HepG2 (cell line): Measurements from ENCODE around the gene NAPSA. TPM values are rescaled to one million over a fixed set of nuclear protein-coding genes. Genes with fewer than 3 reads are reported as not detected.

Source experiments
- ADNP ChIP-seq: sonication (generic); formaldehyde crosslinking; IDR thresholded peaks from 2 replicates; pipeline ENCODE4 v1.4.0; 2020; ENCODE audit warnings: missing genetic modification reagents
- CREB3 ChIP-seq: sonication (generic); formaldehyde crosslinking; IDR thresholded peaks from 2 replicates; pipeline ENCODE4 v1.5.0; 2020; ENCODE audit warnings: missing genetic modification reagents
- ETS1 ChIP-seq: sonication (generic); formaldehyde crosslinking; IDR thresholded peaks from 2 replicates; pipeline ENCODE4 v1.4.0; 2020; ENCODE audit warnings: missing genetic modification reagents
- GTF3A ChIP-seq: sonication (generic); formaldehyde crosslinking; conservative IDR thresholded peaks from 2 replicates; pipeline ENCODE4 v1.4.0; 2020; ENCODE audit warnings: mild to moderate bottlenecking, missing genetic modification reagents
- HIVEP1 ChIP-seq: sonication (generic); formaldehyde crosslinking; IDR thresholded peaks from 2 replicates; pipeline ENCODE4 v1.4.0; 2020; ENCODE audit warnings: mild to moderate bottlenecking, missing genetic modification reagents
- MED13 ChIP-seq: sonication (generic); formaldehyde crosslinking; IDR thresholded peaks from 2 replicates; pipeline ENCODE4 v1.5.0; 2020; ENCODE audit warnings: missing genetic modification reagents
- RXRB ChIP-seq: IDR thresholded peaks from 2 replicates; pipeline ENCODE4 v1.6.1; 2016; ENCODE audit warnings: borderline replicate concordance, missing genetic modification reagents, missing compliant biosample characterization
- SKI ChIP-seq: fragments of 450-650 bp; IDR thresholded peaks from one replicate; pipeline ENCODE4 v1.6.1; 2018; ENCODE audit warnings: mild to moderate bottlenecking; ENCODE audit not compliant: partially characterized antibody
- ZBTB20 ChIP-seq: sonication (generic); formaldehyde crosslinking; IDR thresholded peaks from 2 replicates; pipeline ENCODE4 v1.8.1; 2023; ENCODE audit warnings: missing genetic modification reagents, low read depth, mild to moderate bottlenecking, borderline replicate concordance
- ZNF121 ChIP-seq: sonication (generic); formaldehyde crosslinking; IDR thresholded peaks from 2 replicates; pipeline ENCODE4 v1.5.0; 2020; ENCODE audit warnings: mild to moderate bottlenecking, missing genetic modification reagents
- ZNF263 ChIP-seq: sonication (generic); formaldehyde crosslinking; IDR thresholded peaks from 2 replicates; pipeline ENCODE4 v1.4.0; 2020; ENCODE audit warnings: missing genetic modification reagents
- ZNF274 ChIP-seq: sonication (generic); formaldehyde crosslinking; IDR thresholded peaks from 2 replicates; pipeline ENCODE4 v1.5.1; 2020; ENCODE audit warnings: mild to moderate bottlenecking, missing genetic modification reagents
- ZNF318 ChIP-seq: sonication (generic); formaldehyde crosslinking; IDR thresholded peaks from 2 replicates; pipeline ENCODE4 v1.4.0; 2020; ENCODE audit warnings: mild to moderate bottlenecking, missing genetic modification reagents
- ZNF513 ChIP-seq: sonication (generic); formaldehyde crosslinking; conservative IDR thresholded peaks from 2 replicates; pipeline ENCODE4 v1.5.0; 2020; ENCODE audit warnings: missing genetic modification reagents
- ZNF547 ChIP-seq: sonication (generic); formaldehyde crosslinking; IDR thresholded peaks from 2 replicates; pipeline ENCODE4 v1.5.1; 2020; ENCODE audit warnings: mild to moderate bottlenecking, missing genetic modification reagents
- ZNF782 ChIP-seq: sonication (generic); formaldehyde crosslinking; IDR thresholded peaks from 2 replicates; pipeline ENCODE4 v1.4.0; 2020; ENCODE audit warnings: missing genetic modification reagents, mild to moderate bottlenecking, borderline replicate concordance
- ZNF83 ChIP-seq: sonication (generic); formaldehyde crosslinking; IDR thresholded peaks from 2 replicates; pipeline ENCODE4 v1.4.0; 2020; ENCODE audit warnings: missing genetic modification reagents, mild to moderate bottlenecking, borderline replicate concordance
- ZSCAN22 ChIP-seq: sonication (generic); formaldehyde crosslinking; IDR thresholded peaks from 2 replicates; pipeline ENCODE4 v1.4.0; 2020; ENCODE audit warnings: mild to moderate bottlenecking, missing genetic modification reagents
- polyA plus RNA-seq, 8 experiments: library from polyadenylated mRNA; depleted of rRNA in 3 of 8; stranded (reverse) in 7 of 8; unstranded in 1 of 8; fragments of >200 nt; fragmentation: Illumina TruSeq in 4 of 8; extraction: Trizol in 4 of 8; gene quantifications; 2 replicates each; pipeline versions ENCODE4 v1.2.1 to v1.2.3, GENCODE V29; 2011 to 2016; ENCODE audit warnings: low read depth in 4 of 8, missing spikeins in 1 of 8, mixed read lengths in 1 of 8; ENCODE audit not compliant: insufficient read depth in 1 of 8
- total RNA-seq, 5 experiments: library from RNA; depleted of rRNA; stranded (reverse); fragments of >200 nt; fragmentation: Illumina TruSeq; extraction: Trizol; gene quantifications; 2 replicates each; pipeline ENCODE4 v1.2.3, GENCODE V29; 2016; ENCODE audit warnings: low read depth in 1 of 5

The NAPSA gene
- total and polyA plus RNA-seq, 2 of the 13 experiments (the other 11 are each of a cell fraction or from before 2014, with no cell fraction given), result not detected

- TF ChIP-seq ETS1 (CRISPR knock-in tag), result peak; percentile 89; the same call in 1 of the 2 replicates
- TF ChIP-seq ZBTB20 (CRISPR knock-in tag), result no peak
- no peak; the same call in 1 of the 2 replicates for TF ChIP-seq ZNF547 (CRISPR knock-in tag)
- no peak for TF ChIP-seq ZNF318 (CRISPR knock-in tag)
- no peak; the same call in 1 of the 2 replicates for TF ChIP-seq ZSCAN22
- no peak for TF ChIP-seq ZNF782 (CRISPR knock-in tag)
- TF ChIP-seq SKI, result peak; percentile 22
- TF ChIP-seq ZNF263 (CRISPR knock-in tag), result peak; percentile 78
- no peak for TF ChIP-seq ZNF83 (CRISPR knock-in tag)
- no peak for TF ChIP-seq ADNP (CRISPR knock-in tag)
- TF ChIP-seq GTF3A, result no peak
- peak; percentile 32 for TF ChIP-seq RXRB (CRISPR knock-in tag)
- TF ChIP-seq HIVEP1, result no peak
- TF ChIP-seq ZNF274, result no peak
- TF ChIP-seq ZNF121 (CRISPR knock-in tag), result no peak
- TF ChIP-seq ZNF513 (CRISPR knock-in tag), result no peak
- peak; percentile 78; the same call in 1 of the 2 replicates for TF ChIP-seq CREB3
- TF ChIP-seq MED13 (CRISPR knock-in tag), result 0 out of 2 replicates have a peak, but pooled peaks have one; percentile 54
Observed at GRCh38 chr19:50325310-50326100, 39.9 kb downstream of the NAPSA start (continued).
